ENCODE results near the gene ADCY4. TPM values are rescaled to one million over a fixed set of nuclear protein-coding genes. Genes with fewer than 3 reads are reported as not detected.
A peak's percentile ranks its signal among the peaks of the same experiment; 100 is the strongest.

ADCY4 gene
- total and polyA plus RNA-seq, 5 donors, result 24.1 to 45.3 (median 33.4) TPM

DNA sequence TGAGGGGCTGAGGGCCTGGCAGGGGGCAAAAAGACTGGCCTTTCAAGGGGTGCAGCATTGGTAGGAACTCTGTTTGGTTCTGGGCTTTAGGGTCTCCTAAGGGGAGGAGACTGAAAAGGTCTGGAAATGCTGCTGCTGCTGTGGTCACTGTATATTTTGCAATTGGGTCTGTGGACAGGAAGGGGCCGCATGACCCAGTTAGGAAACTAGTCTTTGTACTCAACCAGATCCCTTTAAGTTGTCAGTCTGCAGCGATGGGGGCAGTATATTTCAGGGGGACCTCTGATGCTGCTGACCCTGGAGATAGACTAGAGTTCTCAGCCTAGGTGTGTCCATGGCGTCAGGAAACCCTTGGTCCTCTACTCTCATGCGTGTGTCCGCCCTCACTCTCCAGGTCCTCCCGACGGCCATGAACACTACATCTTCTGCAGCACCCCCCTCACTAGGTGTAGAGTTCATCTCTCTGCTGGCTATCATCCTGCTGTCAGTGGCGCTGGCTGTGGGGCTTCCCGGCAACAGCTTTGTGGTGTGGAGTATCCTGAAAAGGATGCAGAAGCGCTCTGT, 19.5 kb downstream of the ADCY4 start:
- peak in 1 of 3 donors; percentile 63 for DNase-seq
- Histone ChIP-seq H3K4me1 (ENCODE audit: control insufficient read depth, insufficient read depth, low read length) (peaks cover 4% of the 10 kb centered on the region), H3K9me3 (ENCODE audit: control insufficient read depth, low read length) (no peaks in the 10 kb centered on the region), H3K27ac (ENCODE audit: low read length) (no peak overlapping the region), H3K4me3 (ENCODE audit: low read length) (no peak overlapping the region), H3K27me3 (ENCODE audit: control insufficient read depth, insufficient read depth) (no peaks in the 10 kb centered on the region)
- 68% methylated on average over 10 of the region's 10 CpGs for WGBS
- intact Hi-C loops (cut with DNase I), result no loop called here
- no peak for ATAC-seq

DNA sequence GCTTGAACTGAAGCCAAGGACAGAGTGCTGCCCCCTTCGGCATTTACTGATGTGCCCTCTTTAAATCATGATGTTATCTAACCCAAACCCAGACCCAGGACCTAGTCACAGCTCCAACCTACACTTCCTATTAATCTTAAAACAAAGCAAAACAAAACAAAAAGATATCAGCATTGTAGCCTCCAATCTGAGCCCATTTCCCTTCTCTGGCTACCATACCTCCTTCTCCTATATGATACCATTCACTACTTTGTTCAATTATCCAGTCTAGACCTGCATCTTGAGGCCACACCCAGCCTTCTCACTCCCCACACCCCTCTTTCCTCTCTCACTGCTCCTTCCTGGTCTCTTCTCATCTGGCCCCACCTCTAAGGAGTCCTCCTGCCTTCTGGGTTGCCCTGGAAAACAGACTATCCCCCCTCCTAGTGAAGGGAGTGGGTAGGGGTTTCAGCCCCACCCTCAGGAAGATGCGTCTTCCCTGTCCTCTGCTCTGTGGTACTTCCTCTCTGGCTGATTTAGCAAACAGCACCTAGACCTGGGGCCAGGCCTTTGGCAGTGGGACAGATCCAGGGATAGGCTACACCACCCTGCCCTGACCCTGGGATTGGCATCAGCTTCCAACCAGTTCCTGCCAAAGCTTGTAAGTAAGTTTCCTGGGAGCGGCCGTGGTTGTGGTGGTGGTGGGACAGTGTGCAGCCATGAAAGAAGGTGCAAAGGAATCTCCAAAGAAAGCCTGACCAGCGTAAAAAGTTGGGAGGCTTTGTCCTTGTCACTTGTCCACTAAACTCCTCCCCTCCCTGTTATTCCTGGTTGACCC, 20.3 kb downstream of the ADCY4 start:
- Histone ChIP-seq H3K27me3 (ENCODE audit: control insufficient read depth, insufficient read depth) (no peaks in the 10 kb centered on the region), H3K4me1 (ENCODE audit: control insufficient read depth, insufficient read depth, low read length) (peaks cover 7% of the 10 kb centered on the region), H3K27ac (ENCODE audit: low read length) (no peak overlapping the region), H3K9me3 (ENCODE audit: control insufficient read depth, low read length) (no peaks in the 10 kb centered on the region), H3K4me3 (ENCODE audit: low read length) (no peak overlapping the region)
- WGBS, result 71% methylated on average over 5 of the region's 5 CpGs
- no peak for ATAC-seq
- intact Hi-C loops (cut with DNase I), result no loop called here
- DNase-seq, result peak in 1 of 3 donors; percentile 41

DNA sequence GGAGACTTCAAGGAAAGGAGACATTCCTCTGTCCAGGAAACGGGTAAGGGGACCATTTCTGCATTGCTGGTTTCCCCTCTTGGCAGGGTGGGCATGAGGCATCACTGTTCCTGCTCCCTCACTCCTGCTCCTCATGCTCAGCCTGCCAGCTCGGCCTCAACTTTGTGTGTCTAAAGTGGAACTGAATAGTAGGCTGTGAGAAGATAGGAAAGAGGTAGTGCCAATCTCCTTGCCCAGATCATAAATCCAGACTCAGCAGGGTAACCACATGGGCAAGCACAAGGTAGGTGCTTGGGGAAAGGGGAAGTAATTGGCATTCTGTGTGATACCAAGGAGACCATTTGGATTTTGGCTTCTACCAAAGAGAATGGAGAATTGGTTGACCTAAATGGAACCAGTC, 21.0 kb downstream of the ADCY4 start:
- intact Hi-C loops (cut with DNase I), result no loop called here
- WGBS, result 76% methylated on average over 2 of the region's 2 CpGs
- no peaks in the 10 kb centered on the region for H3K27me3 ChIP-seq (ENCODE audit: control insufficient read depth, insufficient read depth)
- no peak overlapping the region for H3K27ac ChIP-seq (ENCODE audit: low read length)
- DNase-seq (peak in 1 of 3 donors; percentile 52), ATAC-seq (no peak)
- H3K4me1 ChIP-seq (ENCODE audit: control insufficient read depth, insufficient read depth, low read length), result peaks cover 7% of the 10 kb centered on the region
- no peak overlapping the region for H3K4me3 ChIP-seq (ENCODE audit: low read length)
- no peaks in the 10 kb centered on the region for H3K9me3 ChIP-seq (ENCODE audit: control insufficient read depth, low read length)

DNA sequence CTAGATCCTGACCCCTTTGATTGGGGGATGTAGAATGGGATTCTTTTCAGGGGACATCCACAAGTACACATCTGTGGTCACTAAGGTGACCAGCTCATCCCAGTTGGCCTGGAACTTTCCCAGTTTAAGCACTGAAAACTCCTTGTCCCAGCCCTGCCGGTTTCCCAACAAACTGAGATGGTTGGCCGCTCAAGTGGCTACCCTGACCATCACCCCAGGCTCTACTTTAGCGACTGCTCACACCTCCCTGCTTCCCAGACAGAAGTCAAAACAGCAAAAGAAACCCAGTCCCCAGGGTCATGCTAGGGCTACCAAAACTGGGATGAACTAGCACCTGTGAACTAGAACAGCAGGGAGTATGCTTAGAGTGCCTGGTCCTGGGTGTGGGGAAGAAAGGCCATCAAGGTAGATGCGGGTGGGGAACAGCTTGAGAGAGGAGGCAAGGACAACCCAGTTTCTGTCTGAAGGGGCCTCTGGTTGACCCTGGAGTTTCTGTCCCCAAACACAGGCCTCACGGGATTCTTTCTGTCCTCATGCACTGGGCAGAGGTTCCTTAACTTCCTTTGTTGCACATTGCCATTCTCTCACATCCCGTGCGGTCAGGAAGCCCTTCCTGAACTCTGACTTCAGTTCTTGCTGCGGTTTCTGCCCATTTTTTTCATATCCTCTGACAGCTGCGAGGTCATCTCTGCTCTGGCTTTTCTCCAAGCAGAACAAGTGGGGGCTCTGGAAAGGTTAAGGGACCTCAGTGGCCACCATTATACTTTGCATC, 21.9 kb downstream of the ADCY4 start:
- ATAC-seq, result no peak
- no peak overlapping the region for H3K4me3 ChIP-seq (ENCODE audit: low read length)
- peaks cover 7% of the 10 kb centered on the region for H3K4me1 ChIP-seq (ENCODE audit: control insufficient read depth, insufficient read depth, low read length)

DNA sequence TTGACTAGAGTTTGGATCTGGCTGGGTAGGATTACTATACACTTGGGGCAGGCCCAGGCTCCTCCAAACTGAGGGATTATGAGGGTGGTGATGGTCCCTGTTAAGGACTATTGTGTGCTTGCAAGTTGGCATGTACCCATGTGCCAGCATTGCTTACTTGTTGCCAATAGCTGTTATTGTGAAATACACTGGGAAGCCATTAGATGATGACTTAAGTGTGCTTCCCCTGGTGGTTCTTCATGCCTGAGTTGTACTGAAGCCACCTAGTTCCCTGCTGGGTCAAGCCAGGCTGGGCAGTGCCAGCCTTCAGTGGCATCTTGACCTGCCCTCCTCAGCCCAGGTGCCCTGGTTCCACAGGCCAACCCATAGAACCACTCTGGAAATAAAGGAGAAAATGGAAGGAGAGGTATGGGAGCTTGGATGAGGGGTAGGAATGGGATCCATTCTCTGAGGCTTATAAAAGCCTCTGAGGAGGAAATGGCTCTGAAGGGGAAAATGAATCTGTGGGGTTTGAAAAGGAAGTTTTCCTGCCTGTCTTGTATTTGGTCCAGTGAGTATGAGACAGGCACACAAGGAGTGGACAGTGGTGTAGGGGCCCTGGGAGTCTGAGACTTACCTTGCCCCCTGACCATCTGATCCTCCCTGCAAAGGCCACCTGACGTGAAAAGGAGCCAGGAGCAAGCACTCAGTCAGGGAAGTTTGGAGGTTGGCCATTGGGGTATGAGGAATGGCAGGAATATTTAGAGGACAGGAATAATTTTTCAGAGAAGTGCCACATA, 22.8 kb downstream of the ADCY4 start:
- Histone ChIP-seq H3K27ac (ENCODE audit: low read length) (peak overlapping the region; percentile 10), H3K4me3 (ENCODE audit: low read length) (peak overlapping the region; percentile 45), H3K9me3 (ENCODE audit: control insufficient read depth, low read length) (no peaks in the 10 kb centered on the region), H3K27me3 (ENCODE audit: control insufficient read depth, insufficient read depth) (no peaks in the 10 kb centered on the region), H3K4me1 (ENCODE audit: control insufficient read depth, insufficient read depth, low read length) (peaks cover 7% of the 10 kb centered on the region)
- intact Hi-C loops (cut with DNase I), result no loop called here
- 81% methylated on average over 1 of the region's 1 CpG for WGBS
- DNase-seq, result peak in 1 of 3 donors; percentile 21
- ATAC-seq, result no peak

More for the DNA sequence above, 21.9 kb downstream of the ADCY4 start:
- Histone ChIP-seq H3K27ac (ENCODE audit: low read length) (peak overlapping the region; percentile 53), H3K27me3 (ENCODE audit: control insufficient read depth, insufficient read depth) (no peaks in the 10 kb centered on the region), H3K9me3 (ENCODE audit: control insufficient read depth, low read length) (no peaks in the 10 kb centered on the region)
- peak in 1 of 3 donors; percentile 65 for DNase-seq
- intact Hi-C loops (cut with DNase I), result no loop called here
- 55% methylated on average over 9 of the region's 9 CpGs for WGBS

DNA sequence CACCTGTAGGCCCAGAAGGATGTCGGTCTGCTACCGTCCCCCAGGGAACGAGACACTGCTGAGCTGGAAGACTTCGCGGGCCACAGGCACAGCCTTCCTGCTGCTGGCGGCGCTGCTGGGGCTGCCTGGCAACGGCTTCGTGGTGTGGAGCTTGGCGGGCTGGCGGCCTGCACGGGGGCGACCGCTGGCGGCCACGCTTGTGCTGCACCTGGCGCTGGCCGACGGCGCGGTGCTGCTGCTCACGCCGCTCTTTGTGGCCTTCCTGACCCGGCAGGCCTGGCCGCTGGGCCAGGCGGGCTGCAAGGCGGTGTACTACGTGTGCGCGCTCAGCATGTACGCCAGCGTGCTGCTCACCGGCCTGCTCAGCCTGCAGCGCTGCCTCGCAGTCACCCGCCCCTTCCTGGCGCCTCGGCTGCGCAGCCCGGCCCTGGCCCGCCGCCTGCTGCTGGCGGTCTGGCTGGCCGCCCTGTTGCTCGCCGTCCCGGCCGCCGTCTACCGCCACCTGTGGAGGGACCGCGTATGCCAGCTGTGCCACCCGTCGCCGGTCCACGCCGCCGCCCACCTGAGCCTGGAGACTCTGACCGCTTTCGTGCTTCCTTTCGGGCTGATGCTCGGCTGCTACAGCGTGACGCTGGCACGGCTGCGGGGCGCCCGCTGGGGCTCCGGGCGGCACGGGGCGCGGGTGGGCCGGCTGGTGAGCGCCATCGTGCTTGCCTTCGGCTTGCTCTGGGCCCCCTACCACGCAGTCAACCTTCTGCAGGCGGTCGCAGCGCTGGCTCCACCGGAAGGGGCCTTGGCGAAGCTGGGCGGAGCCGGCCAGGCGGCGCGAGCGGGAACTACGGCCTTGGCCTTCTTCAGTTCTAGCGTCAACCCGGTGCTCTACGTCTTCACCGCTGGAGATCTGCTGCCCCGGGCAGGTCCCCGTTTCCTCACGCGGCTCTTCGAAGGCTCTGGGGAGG, 23.9 kb downstream of the ADCY4 start, which contains the start of gene LTB4R:
Gene LTB4R (plus strand): TSS at position 857 of the 959 bp plus-strand sequence. CDS start 4,150 bp downstream, outside the sequence.
- intact Hi-C loops (cut with DNase I), result no loop called here
- Histone ChIP-seq H3K27me3 (ENCODE audit: control insufficient read depth, insufficient read depth) (no peaks in the 10 kb centered on the region), H3K4me3 (ENCODE audit: low read length) (peak within 1 kb of the TSS; percentile 45), H3K27ac (ENCODE audit: low read length) (peak within 1 kb of the TSS; percentile 10), H3K9me3 (ENCODE audit: control insufficient read depth, low read length) (no peaks in the 10 kb centered on the region), H3K4me1 (ENCODE audit: control insufficient read depth, insufficient read depth, low read length) (peaks cover 6% of the 10 kb centered on the region)
- peak; percentile 81 to 92 (median 92) for DNase-seq
- WGBS, result 7% methylated on average over 99 of the region's 99 CpGs
- ATAC-seq, result peak; percentile 85 to 87

DNA sequence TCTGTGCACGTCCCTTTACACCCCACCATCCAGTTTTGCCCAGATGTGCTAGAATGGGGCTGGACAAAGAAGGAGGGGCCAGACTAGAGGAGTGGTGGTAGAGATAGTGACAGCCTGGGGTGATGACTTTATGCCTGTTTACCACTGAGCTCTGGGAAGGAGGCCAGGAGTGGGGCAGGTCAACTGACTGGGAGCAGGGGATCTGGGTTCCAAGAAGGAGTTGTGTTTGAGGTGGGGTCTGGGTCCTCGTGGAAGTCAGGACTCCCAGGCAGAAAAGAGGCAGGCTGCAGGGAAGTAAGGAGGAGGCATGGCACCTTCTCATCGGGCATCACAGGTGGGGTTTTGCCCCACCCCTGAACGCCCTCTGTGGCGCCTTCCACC, 24.6 kb downstream of the ADCY4 start:
- intact Hi-C loops (cut with DNase I), result no loop called here
- no peaks in the 10 kb centered on the region for H3K27me3 ChIP-seq (ENCODE audit: control insufficient read depth, insufficient read depth)
- H3K9me3 ChIP-seq (ENCODE audit: control insufficient read depth, low read length), result no peaks in the 10 kb centered on the region
- no peak for ATAC-seq
- WGBS, result 18% methylated on average over 5 of the region's 5 CpGs
- H3K4me3 ChIP-seq (ENCODE audit: low read length), result peak overlapping the region; percentile 45
- peak overlapping the region; percentile 10 for H3K27ac ChIP-seq (ENCODE audit: low read length)
- peak in 1 of 3 donors; percentile 58 for DNase-seq
- H3K4me1 ChIP-seq (ENCODE audit: control insufficient read depth, insufficient read depth, low read length), result peaks cover 6% of the 10 kb centered on the region

DNA sequence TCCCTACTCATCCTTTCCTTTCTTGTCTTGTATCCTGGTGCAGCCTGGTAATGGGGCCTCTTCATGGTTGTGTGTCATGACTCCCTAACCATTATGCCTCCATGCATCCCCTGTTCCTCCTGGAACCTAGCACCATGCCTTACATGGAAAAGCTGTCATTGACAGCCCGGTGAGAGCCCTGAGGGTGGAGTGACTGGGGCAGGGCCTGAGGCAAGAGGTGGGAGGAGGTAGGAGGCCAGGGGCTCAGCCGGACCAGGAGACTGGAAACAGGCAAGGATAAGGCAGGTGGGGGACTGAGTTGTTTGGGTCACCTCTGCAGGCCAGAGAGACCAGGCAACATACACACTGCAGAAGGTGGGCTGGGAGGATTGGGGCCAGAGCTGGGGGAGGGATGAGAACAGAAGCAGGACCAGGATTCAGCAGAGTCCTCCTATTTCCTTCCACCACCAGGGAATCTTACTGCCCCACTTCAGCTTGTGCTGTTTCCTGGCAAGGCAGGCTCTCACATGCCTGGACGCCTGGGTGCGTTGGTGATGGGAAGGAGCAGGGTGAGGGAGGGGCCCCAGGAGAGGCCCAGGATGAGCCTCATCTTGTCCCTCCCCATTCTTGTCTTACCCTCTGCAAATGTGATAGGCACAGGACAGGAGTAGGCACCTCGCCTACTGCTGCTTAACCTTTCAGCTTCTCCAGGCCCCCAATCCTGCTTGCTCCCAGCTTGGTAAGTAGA, 25.2 kb downstream of the ADCY4 start, which contains the start of gene LTB4R2:
Gene LTB4R2 (plus strand): TSS at position 603 of the 727 bp plus-strand sequence. CDS start 525 bp downstream, outside the sequence.
- peak in 1 of 3 donors; percentile 48 for DNase-seq
- H3K4me3 ChIP-seq (ENCODE audit: low read length), result peak within 1 kb of the TSS; percentile 45
- H3K9me3 ChIP-seq (ENCODE audit: control insufficient read depth, low read length), result no peaks in the 10 kb centered on the region
- WGBS, result 63% methylated on average over 5 of the region's 5 CpGs
- peak within 1 kb of the TSS; percentile 10 for H3K27ac ChIP-seq (ENCODE audit: low read length)
- intact Hi-C loops (cut with DNase I), result no loop called here
- H3K27me3 ChIP-seq (ENCODE audit: control insufficient read depth, insufficient read depth), result no peaks in the 10 kb centered on the region
- peaks cover 6% of the 10 kb centered on the region for H3K4me1 ChIP-seq (ENCODE audit: control insufficient read depth, insufficient read depth, low read length)
- ATAC-seq, result no peak

DNA sequence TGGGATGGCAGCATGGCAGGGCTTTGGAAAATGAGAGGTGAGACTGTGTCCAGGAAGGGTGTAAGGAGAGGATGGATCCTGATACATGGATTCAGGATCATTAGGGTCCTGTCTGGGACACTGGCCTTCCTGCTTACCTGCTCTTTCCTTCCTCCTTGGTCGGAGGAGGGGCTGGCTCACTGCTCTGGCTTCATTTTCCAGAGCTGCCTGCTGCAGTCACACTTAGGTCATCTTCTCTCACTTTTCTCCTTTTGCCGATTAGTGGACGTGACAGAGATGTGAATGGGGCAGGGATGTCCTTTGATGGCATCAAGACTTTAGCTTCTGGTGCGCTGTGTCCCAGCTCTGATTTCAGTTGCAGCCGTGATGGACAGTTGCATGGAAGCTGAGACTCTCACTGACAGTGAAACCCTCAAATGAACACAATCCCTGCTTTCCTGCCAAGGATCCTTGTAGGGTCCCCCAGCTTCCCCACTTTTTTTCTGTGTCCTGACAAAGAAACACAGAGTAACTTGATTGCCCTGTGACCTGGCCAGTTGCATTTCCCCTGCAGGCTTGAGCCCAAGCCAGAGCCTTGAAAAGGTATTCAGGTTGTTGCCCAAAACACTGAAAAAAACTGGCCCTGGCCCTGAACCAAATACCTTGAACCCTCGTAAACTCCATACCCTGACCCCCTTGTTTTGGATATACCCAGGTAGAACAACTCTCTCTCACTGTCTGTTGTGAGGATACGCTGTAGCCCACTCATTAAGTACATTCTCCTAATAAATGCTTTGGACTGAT, 26.3 kb downstream of the ADCY4 start:
- no peak overlapping the region for H3K27ac ChIP-seq (ENCODE audit: low read length)
- peaks cover 6% of the 10 kb centered on the region for H3K4me1 ChIP-seq (ENCODE audit: control insufficient read depth, insufficient read depth, low read length)
- intact Hi-C loops (cut with DNase I), result no loop called here
- no peak for ATAC-seq
- H3K9me3 ChIP-seq (ENCODE audit: control insufficient read depth, low read length), result no peaks in the 10 kb centered on the region
- DNase-seq, result peak in 1 of 3 donors; percentile 9
- no peaks in the 10 kb centered on the region for H3K27me3 ChIP-seq (ENCODE audit: control insufficient read depth, insufficient read depth)
- 75% methylated on average over 7 of the region's 7 CpGs for WGBS
- H3K4me3 ChIP-seq (ENCODE audit: low read length), result no peak overlapping the region
